ENCODE results near the gene FOXF2. TPM values are rescaled to one million over a fixed set of nuclear protein-coding genes. Genes with fewer than 3 reads are reported as not detected.

FOXF2 gene
- total RNA-seq, 1 experiment from 2014 or later: not detected

GRCh38 chr6:1437553-1438406 is 48.4 kb downstream of the FOXF2 start:
- no peaks in the 10 kb centered on the region for H3K9me2 ChIP-seq (replicated peaks; ENCODE audit: insufficient read depth, low read length)
- H2AFZ ChIP-seq (ENCODE audit: low read length): no peak overlapping the region
- H3K9me3 ChIP-seq (ENCODE audit: low read length): no peaks in the 10 kb centered on the region
- H3K36me3 ChIP-seq (ENCODE audit: insufficient read depth, low read length): no peaks in the 10 kb centered on the region
- H3K9ac ChIP-seq (ENCODE audit: low read length): no peak overlapping the region
- no peak overlapping the region for H3K4me2 ChIP-seq (ENCODE audit: low read depth, low read length, poor library complexity, severe bottlenecking)
- no peaks in the 10 kb centered on the region for H4K20me1 ChIP-seq (ENCODE audit: insufficient read depth, low read depth, low read length)
- H3K27me3 ChIP-seq (ENCODE audit: low read length): no peaks in the 10 kb centered on the region
- DNase-seq: no peak
- no peaks in the 10 kb centered on the region for H3K4me1 ChIP-seq (ENCODE audit: low read length)
- no peak overlapping the region for H3K4me3 ChIP-seq (ENCODE audit: low read length)
- no peak overlapping the region for H3K27ac ChIP-seq (ENCODE audit: low read length)
- H3K79me2 ChIP-seq (ENCODE audit: low read length): no peaks in the 10 kb centered on the region

DNA sequence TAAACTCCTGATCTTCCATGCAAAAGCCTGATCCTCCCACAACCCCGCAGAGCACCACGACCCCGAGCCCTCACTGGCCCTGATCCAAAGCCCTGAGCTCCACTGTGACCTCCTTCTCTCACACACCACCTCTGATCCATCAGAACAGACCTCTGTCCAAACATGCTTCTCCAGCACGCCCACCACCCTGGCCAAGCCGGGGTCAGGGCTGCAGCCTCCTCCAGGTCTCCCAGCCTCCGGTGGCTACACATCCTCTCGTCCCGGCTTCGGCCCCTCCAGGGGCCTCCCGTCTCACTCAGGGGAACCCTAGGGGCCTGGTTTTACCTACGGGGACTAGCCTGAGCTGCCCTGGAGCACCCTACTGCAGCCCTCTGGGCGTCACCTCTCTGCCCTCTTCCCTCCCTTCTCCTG is 49.1 kb downstream of the FOXF2 start:
- no peak overlapping the region for H3K27ac ChIP-seq (ENCODE audit: low read length)
- H3K9ac ChIP-seq (ENCODE audit: low read length): no peak overlapping the region
- no peaks in the 10 kb centered on the region for H3K9me3 ChIP-seq (ENCODE audit: low read length)
- no peaks in the 10 kb centered on the region for H3K79me2 ChIP-seq (ENCODE audit: low read length)
- H3K4me3 ChIP-seq (ENCODE audit: low read length): no peak overlapping the region
- no peak overlapping the region for H3K4me2 ChIP-seq (ENCODE audit: low read depth, low read length, poor library complexity, severe bottlenecking)
- no peaks in the 10 kb centered on the region for H3K36me3 ChIP-seq (ENCODE audit: insufficient read depth, low read length)
- H3K27me3 ChIP-seq (ENCODE audit: low read length): no peaks in the 10 kb centered on the region
- no peaks in the 10 kb centered on the region for H4K20me1 ChIP-seq (ENCODE audit: insufficient read depth, low read depth, low read length)
- no peaks in the 10 kb centered on the region for H3K4me1 ChIP-seq (ENCODE audit: low read length)
- H2AFZ ChIP-seq (ENCODE audit: low read length): no peak overlapping the region
- DNase-seq: no peak
- no peaks in the 10 kb centered on the region for H3K9me2 ChIP-seq (replicated peaks; ENCODE audit: insufficient read depth, low read length)

DNA sequence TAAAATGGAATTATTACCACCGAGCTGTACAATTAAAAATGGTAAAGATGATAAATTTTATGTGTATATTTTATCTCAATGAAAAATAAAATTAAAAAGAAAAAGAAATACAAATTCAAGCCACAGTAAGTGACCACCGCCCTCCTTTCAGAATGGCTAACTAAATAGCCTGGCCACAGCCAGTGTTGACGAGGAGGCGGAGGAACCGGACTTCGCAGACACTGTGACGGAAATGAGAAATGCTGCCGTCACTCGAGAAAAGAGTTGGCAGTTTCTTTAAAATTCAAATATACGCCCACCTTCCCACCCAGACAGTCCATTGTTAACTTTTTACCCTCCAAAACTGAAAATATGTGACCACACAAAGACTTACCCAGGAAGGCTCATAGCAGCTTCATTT is 50.0 kb downstream of the FOXF2 start:
- no peak for DNase-seq
- no peaks in the 10 kb centered on the region for H3K9me2 ChIP-seq (replicated peaks; ENCODE audit: insufficient read depth, low read length)
- H4K20me1 ChIP-seq (ENCODE audit: insufficient read depth, low read depth, low read length): no peaks in the 10 kb centered on the region

DNA sequence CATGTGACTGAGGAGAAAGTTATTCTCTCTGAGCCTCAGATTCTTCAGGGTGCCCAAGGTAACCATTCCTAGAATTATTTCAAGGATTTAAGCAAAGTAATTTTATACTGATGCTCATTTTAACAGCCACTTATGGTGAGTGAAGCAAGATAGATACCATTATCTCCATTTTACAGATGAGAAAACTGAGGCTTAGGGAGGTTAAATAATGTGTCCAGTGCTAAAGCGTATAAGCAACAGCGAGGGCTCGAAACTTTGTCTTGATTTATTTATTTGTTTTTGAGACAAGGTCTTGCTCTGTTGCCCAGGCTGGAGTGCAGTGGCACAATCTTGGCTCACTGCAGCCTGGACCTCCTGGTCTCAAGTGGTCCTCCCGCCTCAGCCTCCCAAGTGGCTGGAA is 53.6 kb downstream of the FOXF2 start:
- Histone ChIP-seq H3K9ac (ENCODE audit: low read length) (no peak overlapping the region), H3K4me1 (ENCODE audit: low read length) (no peaks in the 10 kb centered on the region), H3K9me2 (replicated peaks; ENCODE audit: insufficient read depth, low read length) (no peaks in the 10 kb centered on the region), H3K36me3 (ENCODE audit: insufficient read depth, low read length) (no peaks in the 10 kb centered on the region), H2AFZ (ENCODE audit: low read length) (no peak overlapping the region), H4K20me1 (ENCODE audit: insufficient read depth, low read depth, low read length) (no peaks in the 10 kb centered on the region), H3K9me3 (ENCODE audit: low read length) (no peaks in the 10 kb centered on the region), H3K27me3 (ENCODE audit: low read length) (no peaks in the 10 kb centered on the region), H3K4me2 (ENCODE audit: low read depth, low read length, poor library complexity, severe bottlenecking) (no peak overlapping the region), H3K4me3 (ENCODE audit: low read length) (no peak overlapping the region), H3K79me2 (ENCODE audit: low read length) (no peaks in the 10 kb centered on the region), H3K27ac (ENCODE audit: low read length) (no peak overlapping the region)
- no peak for DNase-seq

More for the DNA sequence above, 50.0 kb downstream of the FOXF2 start:
- no peaks in the 10 kb centered on the region for H3K27me3 ChIP-seq (ENCODE audit: low read length)
- H2AFZ ChIP-seq (ENCODE audit: low read length): no peak overlapping the region
- no peaks in the 10 kb centered on the region for H3K9me3 ChIP-seq (ENCODE audit: low read length)
- H3K4me3 ChIP-seq (ENCODE audit: low read length): no peak overlapping the region
- no peak overlapping the region for H3K27ac ChIP-seq (ENCODE audit: low read length)
- no peaks in the 10 kb centered on the region for H3K4me1 ChIP-seq (ENCODE audit: low read length)
- no peak overlapping the region for H3K9ac ChIP-seq (ENCODE audit: low read length)
- no peak overlapping the region for H3K4me2 ChIP-seq (ENCODE audit: low read depth, low read length, poor library complexity, severe bottlenecking)
- no peaks in the 10 kb centered on the region for H3K79me2 ChIP-seq (ENCODE audit: low read length)
- H3K36me3 ChIP-seq (ENCODE audit: insufficient read depth, low read length): no peaks in the 10 kb centered on the region

Small RNA genes lying within 50 kb of the gene (small RNA-seq; reads per million reads assigned to genes)
- not detected for gene MIR6720

Other genes starting within 250 kb of the FOXF2 start
- gene FOXQ1, start 77.5 kb upstream of the FOXF2 start, total RNA-seq (2014; rRNA removed; shearing (Covaris generic); ENCODE audit: low replicate concordance): not detected in 2 replicates
- not detected in 2 replicates for gene FOXC1, start 220.3 kb downstream of the FOXF2 start, total RNA-seq (2014; rRNA removed; shearing (Covaris generic); ENCODE audit: low replicate concordance)

Data from Karpas-422 (cell line).